AG04450 (cell line): Measurements from ENCODE around the gene MMP28. TPM values are rescaled to one million over a fixed set of nuclear protein-coding genes. Genes with fewer than 3 reads are reported as not detected.

Source experiments
- CTCF ChIA-PET: fragments of 300-600, 350-600 bp; formaldehyde crosslinking; extraction: SDS; loops from one replicate; lab custom pipeline; 2022; ENCODE audit warnings: antibody characterized with exemption, inconsistent platforms; lab: Charles Lee
- POLR2A ChIA-PET: fragments of 350-600 bp; formaldehyde crosslinking; extraction: SDS; loops from one replicate; lab custom pipeline; 2021; ENCODE audit warnings: antibody characterized with exemption, inconsistent platforms; lab: Yijun Ruan, JAX
- DNase-seq: peaks from one replicate; pipeline ENCODE4 v3.0.0-alpha.2; 2011; ENCODE audit warnings: low read depth, low spot score
- H3K27ac ChIP-seq: one replicate; pipeline ENCODE4 v1.5.1; 2012; ENCODE audit warnings: low read depth, low read length, control low read depth
- H3K27me3 ChIP-seq: one replicate; pipeline ENCODE4 v1.6.0; 2012; ENCODE audit warnings: low read length; ENCODE audit not compliant: control insufficient read depth, insufficient read depth
- H3K4me3 ChIP-seq: 2 replicates; pipeline ENCODE4 v1.5.1; 2011; ENCODE audit warnings: mild to moderate bottlenecking, low read depth, low read length, control low read depth
- H3K9me3 ChIP-seq: 2 replicates; pipeline ENCODE4 v1.5.1; 2012; ENCODE audit warnings: low read length; ENCODE audit not compliant: control insufficient read depth, insufficient read depth
- CTCF ChIP-seq: IDR thresholded peaks from 2 replicates; pipeline ENCODE4 v1.5.1; 2011; ENCODE audit warnings: low read depth, low read length, control low read depth, inconsistent platforms
- polyA plus RNA-seq: library from polyadenylated mRNA; depleted of rRNA; stranded (reverse); fragments of >200 nt; gene quantifications from 2 replicates; pipeline ENCODE4 v1.2.3, GENCODE V29; 2011

The MMP28 gene
- polyA plus RNA-seq, 1 experiment, result 0.17 TPM

- no peak for DNase-seq
- no peak for TF ChIP-seq CTCF
- H3K4me3 ChIP-seq, result no peak overlapping the region
- ChIA-PET CTCF (interaction anchor here (1.0 to 9.3 kb wide), 3 partner anchors 21 to 430 kb away, joined by 6 to 357 read pairs (median 6); no protein-coding TSS in a partner anchor), POLR2A (no interaction called here)
- H3K27me3 ChIP-seq, result peaks cover 60% of the 10 kb centered on the region
- H3K9me3 ChIP-seq, result peaks cover 6% of the 10 kb centered on the region
- H3K27ac ChIP-seq, result no peak overlapping the region
These were observed 52.5 kb downstream of the MMP28 start for GRCh38 chr17:35742896-35743477.

DNA sequence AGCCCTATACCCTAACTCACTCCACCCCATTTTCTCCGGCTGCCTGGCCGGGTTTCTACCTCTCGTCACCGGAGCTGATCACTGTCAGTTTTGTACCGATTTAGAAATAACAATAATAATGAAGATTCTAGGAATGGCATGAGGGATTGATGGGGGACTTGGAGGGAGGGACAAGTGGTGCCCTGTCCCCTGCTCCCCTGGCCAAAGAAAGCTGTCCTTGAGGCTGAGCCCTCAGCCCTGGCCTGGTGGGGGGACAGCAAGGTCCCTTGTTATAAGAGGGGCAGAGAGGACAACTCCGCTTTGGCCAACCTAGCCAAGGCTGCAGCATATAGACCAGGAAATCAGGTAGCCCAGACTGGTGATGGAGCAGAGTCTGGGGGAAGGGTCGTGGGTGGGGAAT is 52.9 kb downstream of the MMP28 start:
- DNase-seq, result no peak
- Histone ChIP-seq H3K9me3 (peaks cover 6% of the 10 kb centered on the region), H3K27ac (no peak overlapping the region), H3K27me3 (peaks cover 60% of the 10 kb centered on the region), H3K4me3 (no peak overlapping the region)
- TF ChIP-seq CTCF, result no peak
- CTCF ChIA-PET, result interaction anchor here (9.3 kb wide), 1 partner anchor 127 kb away, joined by 357 read pairs; no protein-coding TSS in a partner anchor
- POLR2A ChIA-PET, result interaction anchor here (1.2 kb wide), 1 partner anchor 11 kb away, joined by 4 read pairs; the partner anchor contains the start of gene RASL10B

DNA sequence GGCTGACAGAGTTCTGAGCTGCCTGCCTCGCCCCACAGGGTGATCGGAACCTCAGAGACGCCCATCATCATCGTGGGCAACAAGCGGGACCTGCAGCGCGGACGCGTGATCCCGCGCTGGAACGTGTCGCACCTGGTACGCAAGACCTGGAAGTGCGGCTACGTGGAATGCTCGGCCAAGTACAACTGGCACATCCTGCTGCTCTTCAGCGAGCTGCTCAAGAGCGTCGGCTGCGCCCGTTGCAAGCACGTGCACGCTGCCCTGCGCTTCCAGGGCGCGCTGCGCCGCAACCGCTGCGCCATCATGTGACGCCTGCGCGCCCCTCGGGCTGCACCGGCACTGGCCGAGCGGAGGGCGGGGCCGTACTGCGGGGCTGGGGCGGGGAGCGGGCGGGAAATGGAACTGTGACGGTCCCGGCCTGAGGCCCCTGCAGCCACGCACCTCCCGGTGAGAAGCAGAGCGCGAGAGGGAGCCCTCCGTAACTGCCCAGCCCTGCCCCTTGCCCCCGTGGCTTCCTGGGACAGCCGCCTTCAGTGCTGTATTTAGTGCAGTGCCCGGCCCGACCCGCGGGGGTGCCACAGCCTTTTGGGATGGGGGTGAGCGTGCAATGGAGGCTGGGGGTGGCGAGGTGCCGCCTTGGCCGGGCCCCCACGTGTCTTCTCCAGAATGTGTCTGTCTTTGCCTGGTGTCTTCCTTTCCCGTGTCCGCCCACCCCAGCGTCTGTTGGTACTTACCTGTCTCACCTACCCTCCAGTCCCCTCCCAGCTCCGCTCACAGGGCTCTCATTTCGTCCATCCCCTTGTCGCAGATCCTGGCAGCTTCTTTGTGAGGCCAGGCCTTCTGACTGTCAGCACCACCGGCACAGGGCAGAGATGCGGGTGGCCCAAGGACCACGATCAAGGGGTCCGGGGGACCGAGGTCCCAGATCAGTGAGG is 54.2 kb downstream of the MMP28 start:
- no peak overlapping the region for H3K27ac ChIP-seq
- POLR2A ChIA-PET, result interaction anchor here (1.2 kb wide), 1 partner anchor 10 kb away, joined by 4 read pairs; the partner anchor contains the start of gene RASL10B
- peaks cover 58% of the 10 kb centered on the region for H3K27me3 ChIP-seq
- CTCF ChIA-PET, result interaction anchor here (0.8 kb wide), 1 partner anchor 130 kb away, joined by 3 read pairs; no protein-coding TSS in a partner anchor
- no peak overlapping the region for H3K4me3 ChIP-seq
- TF ChIP-seq CTCF, result no peak
- DNase-seq, result no peak
- H3K9me3 ChIP-seq, result peaks cover 6% of the 10 kb centered on the region

- no peak for DNase-seq
- ChIA-PET POLR2A (interaction anchor here (1.6 kb wide), 1 partner anchor 9 kb away, joined by 4 read pairs; the partner anchor contains the start of gene RASL10B), CTCF (interaction anchor here (0.8 to 1.1 kb wide), 2 partner anchors 65 to 127 kb away, joined by 3 read pairs; no protein-coding TSS in a partner anchor)
- Histone ChIP-seq H3K27me3 (peaks cover 52% of the 10 kb centered on the region), H3K9me3 (peaks cover 6% of the 10 kb centered on the region), H3K4me3 (no peak overlapping the region), H3K27ac (no peak overlapping the region)
- TF ChIP-seq CTCF, result no peak
These were observed 55.2 kb downstream of the MMP28 start for GRCh38 chr17:35740216-35740615.
